Measurements from ENCODE around the gene NAA16. TPM values are rescaled to one million over a fixed set of nuclear protein-coding genes. Genes with fewer than 3 reads are reported as not detected.
A peak's percentile ranks its signal among the peaks of the same experiment; 100 is the strongest.

The NAA16 gene
- total RNA-seq, 1 experiment from 2014 or later: 7.5 TPM

GRCh38 chr13:41304551-41304950 is 6.5 kb upstream of the NAA16 start:
- DNase-seq (ENCODE audit: low read depth): no peak

GRCh38 chr13:41306271-41307145 is 4.6 kb upstream of the NAA16 start:
- DNase-seq (ENCODE audit: low read depth): no peak

GRCh38 chr13:41307884-41308640 is 3.0 kb upstream of the NAA16 start:
- peak; percentile 2 for DNase-seq (ENCODE audit: low read depth)

DNA sequence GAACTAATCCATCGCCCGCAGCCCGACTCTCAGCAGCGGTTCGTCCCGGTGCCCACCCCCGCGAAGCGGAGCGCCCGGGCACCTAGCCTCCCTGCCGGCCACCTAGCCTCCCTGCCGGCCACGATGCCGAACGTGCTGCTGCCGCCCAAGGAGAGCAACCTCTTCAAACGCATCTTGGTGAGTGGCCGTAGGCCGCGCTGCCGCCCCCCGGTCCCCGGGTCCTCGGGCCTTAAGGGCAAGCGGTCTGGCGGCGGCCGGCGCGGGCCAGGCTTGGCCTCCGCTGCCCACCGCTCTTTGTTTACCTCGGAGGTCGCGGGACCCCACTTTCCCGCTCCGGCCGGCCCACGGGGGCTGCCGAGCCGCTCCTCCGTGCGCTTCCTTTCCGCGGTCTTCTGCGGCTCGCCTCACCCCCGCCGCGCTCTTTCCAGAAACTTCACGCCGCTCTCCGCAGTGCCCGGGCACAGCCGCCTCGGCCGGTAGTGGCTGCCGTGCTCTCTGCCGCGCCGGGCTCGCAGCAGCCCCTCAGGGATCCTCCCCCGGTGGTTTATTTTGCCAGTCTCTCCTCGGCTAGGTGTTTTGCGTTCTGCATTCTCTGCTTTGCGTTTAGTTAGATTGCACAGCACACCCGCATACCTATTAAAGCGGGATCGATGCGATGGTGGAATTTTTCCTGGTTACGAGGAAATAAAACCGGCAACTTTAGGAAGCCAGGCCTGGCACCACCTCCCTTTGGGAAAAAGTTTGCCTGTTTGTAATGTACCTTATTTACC is 524 bp downstream of the NAA16 start:
- DNase-seq (ENCODE audit: low read depth): peak; percentile 30

GRCh38 chr13:41312176-41312500 is 1.1 kb downstream of the NAA16 start:
- peak; percentile 48 for DNase-seq (ENCODE audit: low read depth)

DNA sequence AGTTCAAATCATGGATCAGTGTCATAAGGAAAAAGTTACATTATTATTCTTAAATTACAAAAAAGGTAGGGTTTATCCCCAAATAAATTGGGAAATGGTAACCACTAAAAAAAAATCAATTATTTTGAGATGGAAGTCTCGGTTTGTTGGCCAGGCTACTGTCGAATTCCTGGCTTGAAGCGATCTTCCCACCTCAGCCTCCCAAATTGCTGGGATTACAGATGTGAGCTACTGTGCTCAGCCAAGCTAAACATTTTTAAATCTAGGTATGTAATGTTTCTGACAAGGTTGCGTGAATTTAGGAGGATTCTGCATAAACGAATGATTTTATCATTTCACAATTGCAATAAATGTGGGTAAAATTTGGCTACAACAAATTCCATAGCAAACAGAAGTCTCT is 2.0 kb downstream of the NAA16 start:
- DNase-seq (ENCODE audit: low read depth): no peak

- DNase-seq (ENCODE audit: low read depth): no peak
Observed at GRCh38 chr13:41313659-41314197, 2.7 kb downstream of the NAA16 start.

DNA sequence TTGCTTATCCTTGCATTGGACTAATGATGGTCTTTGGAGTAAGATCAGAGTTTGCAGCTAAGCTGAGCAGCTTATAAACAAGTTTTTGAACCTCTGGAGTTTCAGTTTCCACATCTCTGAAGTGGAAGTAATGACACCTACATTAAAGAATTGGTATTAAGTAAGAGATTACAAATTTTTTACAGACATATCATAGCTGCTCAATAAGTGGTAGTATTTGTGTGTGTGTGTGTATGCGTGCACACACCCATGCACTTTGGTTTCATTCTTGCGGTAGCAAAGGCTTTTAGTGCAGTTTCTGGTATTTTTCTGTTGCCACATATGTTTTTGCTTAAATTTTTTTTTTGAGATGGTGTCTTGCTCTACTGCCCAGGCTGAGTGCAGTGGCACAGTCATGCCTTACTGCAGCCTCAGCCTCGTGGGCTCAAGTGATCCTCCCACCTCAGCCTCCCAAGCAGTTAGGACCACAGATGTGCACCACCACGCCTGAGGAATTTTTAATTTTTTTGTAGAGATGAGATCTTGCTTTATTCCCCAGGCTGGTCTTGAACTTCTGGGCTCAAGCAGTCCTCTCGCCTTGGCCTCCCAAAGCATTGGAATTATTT is 4.5 kb downstream of the NAA16 start:
- no peak for DNase-seq (ENCODE audit: low read depth)

DNA sequence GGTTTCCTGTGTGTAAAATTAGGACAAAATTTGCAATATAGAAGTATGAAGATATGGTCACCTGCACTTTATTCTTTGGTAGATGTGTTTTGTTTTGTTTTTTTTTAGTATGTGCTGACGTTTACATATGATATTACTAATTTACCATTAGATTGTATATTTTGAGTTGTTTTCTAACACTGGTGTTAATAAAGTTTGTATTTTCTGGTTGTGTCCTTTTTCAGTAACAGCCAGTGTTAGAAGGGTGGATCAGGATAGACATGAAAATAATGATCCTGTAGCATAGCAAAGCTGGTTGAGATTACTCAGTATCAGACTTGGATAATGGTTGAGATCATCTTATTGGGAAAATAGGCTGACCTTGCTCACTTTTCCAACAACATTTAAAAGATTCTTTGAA is 6.2 kb downstream of the NAA16 start:
- DNase-seq (ENCODE audit: low read depth): no peak

- no peak for DNase-seq (ENCODE audit: low read depth)
Observed at GRCh38 chr13:41325752-41326151, 14.7 kb downstream of the NAA16 start.

DNA sequence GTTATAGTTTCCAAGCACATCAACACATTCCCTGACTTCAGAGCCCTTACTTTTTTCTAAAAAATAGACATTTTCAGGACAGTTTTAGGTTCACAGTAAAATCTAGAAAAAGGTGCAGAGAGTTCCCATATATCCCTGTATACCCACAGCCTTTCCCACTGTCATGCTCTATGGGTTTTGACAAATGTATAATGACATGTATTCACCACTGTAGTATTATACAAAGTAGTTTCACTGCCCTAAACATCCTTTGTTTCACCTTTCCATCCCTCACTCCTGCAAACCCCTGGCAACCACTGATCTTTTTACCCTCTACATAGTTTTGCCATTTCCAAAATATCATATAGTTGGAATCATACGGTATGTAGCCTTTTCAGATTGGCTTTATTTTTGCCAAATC is 15.6 kb downstream of the NAA16 start:
- no peak for DNase-seq (ENCODE audit: low read depth)

DNA sequence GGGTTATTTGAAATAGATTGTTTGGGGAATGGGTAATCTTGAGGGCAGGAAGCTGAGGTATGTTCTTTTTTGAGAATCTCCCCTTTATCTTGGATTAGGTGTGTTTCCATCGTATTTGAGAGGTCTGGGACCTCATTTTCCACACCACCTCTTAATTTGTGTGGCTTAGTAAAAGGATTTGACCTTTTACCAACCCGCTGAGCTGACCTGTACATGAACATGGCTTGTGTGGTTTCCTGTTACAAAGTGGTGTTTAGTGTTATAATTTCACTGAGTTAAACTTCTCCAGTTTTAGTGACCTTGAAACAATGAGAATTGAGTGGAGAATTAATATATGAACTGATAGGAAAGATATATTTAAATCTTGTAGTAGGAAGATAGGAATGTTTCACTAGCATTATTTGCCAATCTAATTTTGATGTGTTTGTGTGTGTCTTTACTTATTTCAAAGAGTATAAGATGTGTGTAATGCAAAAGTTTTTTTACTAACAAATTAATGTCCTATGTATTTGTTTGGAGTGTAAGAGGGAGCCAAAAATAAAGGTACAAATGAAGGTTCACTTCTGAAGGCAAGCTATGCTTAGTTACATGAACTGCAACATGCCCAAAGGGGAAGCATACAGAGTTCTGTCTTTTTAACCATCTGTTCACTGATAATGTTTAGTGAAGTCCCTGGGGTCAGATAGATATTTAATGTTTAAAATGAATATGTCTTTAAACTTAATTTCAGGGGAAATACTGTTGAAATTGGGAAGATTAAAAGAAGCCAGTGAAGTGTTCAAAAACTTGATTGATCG is 17.1 kb downstream of the NAA16 start:
- peak; percentile 7 for DNase-seq (ENCODE audit: low read depth)

- DNase-seq (ENCODE audit: low read depth): no peak
Observed at GRCh38 chr13:41332829-41333228, 21.8 kb downstream of the NAA16 start.

GRCh38 chr13:41334810-41335209 is 23.7 kb downstream of the NAA16 start:
- DNase-seq (ENCODE audit: low read depth): no peak

DNA sequence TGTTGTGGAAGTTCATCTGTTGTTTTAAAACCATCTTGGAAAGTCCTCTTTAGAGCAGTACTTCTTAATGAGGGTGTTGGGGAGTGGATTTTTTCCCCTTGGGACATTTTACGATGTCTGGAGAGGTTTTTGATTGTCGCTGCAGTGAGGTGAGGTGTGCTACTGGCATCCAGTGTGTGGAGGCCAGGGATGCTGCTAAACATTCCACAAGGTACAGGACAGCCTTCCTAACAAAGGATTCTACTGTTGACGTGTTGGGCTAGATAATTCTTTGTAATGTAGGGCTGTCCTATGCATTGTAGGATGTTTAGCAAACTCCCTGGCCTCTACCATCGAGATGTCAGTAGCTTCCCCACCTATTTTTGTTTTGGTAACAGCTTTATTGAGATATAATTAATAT is 33.3 kb downstream of the NAA16 start:
- DNase-seq (ENCODE audit: low read depth): no peak

DNA sequence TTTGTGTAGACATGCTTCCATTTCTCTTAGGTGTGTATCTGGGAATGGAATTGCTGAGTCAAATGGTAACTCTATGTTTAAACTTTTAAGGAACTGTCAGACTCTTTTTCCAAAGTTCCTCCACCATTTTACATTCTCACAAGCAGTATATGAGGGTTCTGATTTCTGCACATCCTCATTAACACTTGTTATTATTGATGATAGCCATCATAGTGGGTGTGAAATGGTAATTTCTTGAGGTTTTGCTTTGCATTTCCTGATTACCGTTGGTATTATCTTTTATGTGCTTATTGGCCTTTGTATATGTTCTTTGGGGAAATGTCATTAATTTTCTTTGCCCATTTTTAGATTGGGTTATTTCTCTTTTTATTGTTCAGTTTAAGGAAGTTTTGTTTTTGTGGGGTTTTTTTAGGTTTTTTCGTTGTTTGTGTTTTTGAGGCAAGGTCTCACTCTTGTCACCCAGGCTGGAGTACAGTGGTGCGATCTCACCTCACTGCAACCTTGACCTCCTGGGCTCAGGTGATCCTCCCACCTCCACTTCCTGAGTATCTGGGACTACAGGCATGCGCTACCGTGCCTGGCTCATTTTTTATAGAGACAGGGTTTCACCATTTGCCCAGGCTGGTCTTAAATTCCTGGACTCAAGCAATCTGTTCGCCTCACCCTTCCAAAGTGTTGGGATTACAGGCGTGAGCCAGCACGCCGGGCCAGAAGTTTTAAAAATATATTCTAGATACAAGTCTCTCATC is 34.3 kb downstream of the NAA16 start:
- DNase-seq (ENCODE audit: low read depth): no peak

DNA sequence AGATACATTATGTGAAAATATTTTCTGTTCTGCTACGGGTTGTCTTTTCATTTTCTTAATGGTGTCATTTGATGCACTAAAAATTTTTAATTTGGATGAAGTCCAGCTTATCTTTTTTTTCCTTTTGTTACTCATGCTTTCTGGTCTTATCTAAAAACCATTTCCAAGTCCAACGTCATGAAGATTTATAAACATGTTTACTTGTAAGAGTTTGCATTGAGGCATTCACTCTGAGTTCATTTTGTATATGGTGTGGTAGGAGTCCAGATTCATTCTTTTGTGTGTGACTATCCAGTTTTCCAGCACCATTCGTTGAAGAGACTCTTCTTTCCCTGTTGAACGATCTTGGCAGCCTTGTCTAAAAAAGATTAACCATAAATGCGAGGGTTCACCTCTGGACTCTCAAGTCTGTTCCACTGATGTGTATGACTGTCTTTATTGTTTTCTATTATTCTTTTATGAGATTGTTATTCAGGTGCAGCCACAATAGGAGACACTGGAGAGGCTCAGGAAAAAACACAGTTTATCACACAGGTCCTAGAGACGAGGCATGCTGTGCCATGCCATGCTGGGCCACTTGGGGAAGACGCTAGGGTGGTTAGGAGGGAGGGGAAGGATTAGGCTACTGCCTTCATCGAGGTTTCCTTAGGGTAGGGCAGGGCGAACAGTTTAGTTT is 35.0 kb downstream of the NAA16 start:
- DNase-seq (ENCODE audit: low read depth): no peak

- DNase-seq (ENCODE audit: low read depth): peak; percentile 60
Observed at GRCh38 chr13:41352935-41353840, 42.1 kb downstream of the NAA16 start.

- DNase-seq (ENCODE audit: low read depth): no peak
Observed at GRCh38 chr13:41354416-41354815, 43.3 kb downstream of the NAA16 start.

Data from M059J (cell line).